ENCODE data around the gene BTD.

GRCh38 chr3:15558581-15558980 lies 43.0 kb upstream of the BTD start:
- TF ChIP-seq POLR2A (IDR thresholded peaks at IDR 0.05; ENCODE audit: extremely low read depth, insufficient read length) (no peak), CTCF (IDR thresholded peaks at IDR 0.05; ENCODE audit: low read depth, low read length) (no peak), MYC (IDR thresholded peaks at IDR 0.05; ENCODE audit: low read depth, low read length) (no peak)

Data from NB4 (cell line).